Peyer's patch (tissue), 4 donors: ENCODE results near the gene AP4B1. TPM values are rescaled to one million over a fixed set of nuclear protein-coding genes. Genes with fewer than 3 reads are reported as not detected.
A peak's percentile ranks its signal among the peaks of the same experiment; 100 is the strongest.

ENCODE experiments used
- DNase-seq, 3 donors: peaks; one replicate each; pipeline ENCODE4 v3.0.0-alpha.2; 2017 to 2019
- H3K27ac ChIP-seq, 4 donors: fragments of 200-600 bp; sonication (generic); one replicate each; pipeline ENCODE4 v1.5.1; 2016 to 2019
- H3K27me3 ChIP-seq, 2 donors: fragments of 200-600 bp; sonication (generic); one replicate each; pipeline ENCODE4 v1.5.1; 2019
- H3K36me3 ChIP-seq, 3 donors: fragments of 200-600 bp; sonication (generic); one replicate each; pipeline ENCODE4 v1.5.1; 2016 to 2019
- H3K4me1 ChIP-seq, 4 donors: fragments of 200-600 bp; sonication (generic); one replicate each; pipeline ENCODE4 v1.5.1; 2016 to 2019
- H3K4me3 ChIP-seq, 4 donors: fragments of 200-600 bp; sonication (generic); 1 replicate in 3 of 4; 2 replicates in 1 of 4; pipeline ENCODE4 v1.5.1; 2016 to 2019; ENCODE audit warnings: mild to moderate bottlenecking in 1 of 4
- H3K9me3 ChIP-seq, 4 donors: fragments of 200-600 bp; sonication (generic); one replicate each; pipeline ENCODE4 v1.5.1; 2016 to 2019; ENCODE audit warnings: mild to moderate bottlenecking in 1 of 4
- CTCF ChIP-seq, 6 experiments: fragments of 450-650 bp in 4 of 6; fragments of 200-600 bp in 2 of 6; sonication (generic) in 1 of 6; IDR thresholded peaks; one replicate each; pipeline ENCODE4 v1.5.1; 2017 to 2019; ENCODE audit warnings: antibody characterized with exemption in 6 of 6, mild to moderate bottlenecking in 3 of 6, moderate library complexity in 1 of 6
- POLR2A ChIP-seq, 2 donors: fragments of 450-650 bp; IDR thresholded peaks; one replicate each; pipeline ENCODE4 v1.5.1; 2017; ENCODE audit warnings: antibody characterized with exemption in 2 of 2, mild to moderate bottlenecking in 2 of 2, moderate library complexity in 2 of 2
- total RNA-seq, 4 donors: library from RNA; depleted of rRNA; stranded (reverse); fragments of >200 nt; gene quantifications; one replicate each; pipeline ENCODE4 v1.1.0, GENCODE V29; 2016

AP4B1 gene
- total RNA-seq, 4 donors from 2014 or later = 20.8 to 45.8 (median 40.1) TPM

GRCh38 chr1:113886417-113887401, 17.9 kb downstream of the AP4B1 start:
- H3K36me3 ChIP-seq = peaks cover 0 to 4% (median 0%) of the 10 kb centered on the region in 3 donors
- TF ChIP-seq CTCF (IDR thresholded peaks at IDR 0.05) (no peak), POLR2A (IDR thresholded peaks at IDR 0.05) (no peak)
- no peaks in the 10 kb centered on the region for H3K4me1 ChIP-seq
- DNase-seq = peak in 1 of 3 donors; percentile 56
- H3K4me3 ChIP-seq = peak overlapping the region in 3 of 4 donors; percentile 20 to 60 (median 55)
- H3K9me3 ChIP-seq = no peaks in the 10 kb centered on the region
- peak overlapping the region in 3 of 4 donors; percentile 44 to 89 (median 85) for H3K27ac ChIP-seq
- H3K27me3 ChIP-seq = no peaks in the 10 kb centered on the region

DNA sequence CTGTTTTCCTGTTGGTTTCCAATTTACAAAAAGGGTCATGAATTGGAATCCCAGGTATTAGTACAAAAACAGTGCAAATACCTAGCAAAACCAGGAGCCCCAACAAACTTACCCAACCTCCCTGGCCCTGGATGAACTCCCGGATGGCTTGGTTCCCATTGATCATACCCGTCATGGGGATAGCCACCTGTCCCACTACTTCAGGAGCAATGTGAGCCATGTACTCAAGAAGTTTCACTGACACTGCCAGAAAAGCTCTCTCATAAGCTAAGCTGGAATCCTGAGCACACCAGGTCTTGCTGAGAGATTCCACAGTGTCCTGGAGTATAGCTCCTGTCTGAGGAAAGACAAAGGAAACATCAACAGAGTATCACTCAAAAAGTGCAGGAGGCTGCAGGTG, 22.9 kb downstream of the AP4B1 start:
- no peak overlapping the region for H3K4me3 ChIP-seq
- no peak for DNase-seq
- TF ChIP-seq CTCF (IDR thresholded peaks at IDR 0.05) (no peak), POLR2A (IDR thresholded peaks at IDR 0.05) (no peak)
- H3K27ac ChIP-seq = peak overlapping the region in 2 of 4 donors; percentile 54 to 59
- H3K9me3 ChIP-seq = no peaks in the 10 kb centered on the region
- peaks cover 0 to 12% (median 0%) of the 10 kb centered on the region in 4 donors for H3K4me1 ChIP-seq
- H3K27me3 ChIP-seq = no peaks in the 10 kb centered on the region
- peaks cover 0 to 4% (median 0%) of the 10 kb centered on the region in 3 donors for H3K36me3 ChIP-seq

- Histone ChIP-seq H3K4me1 (peaks cover 0 to 23% (median 0%) of the 10 kb centered on the region in 4 donors), H3K4me3 (no peak overlapping the region)
Measured at GRCh38 chr1:113879739-113880038, 24.9 kb downstream of the AP4B1 start.

DNA sequence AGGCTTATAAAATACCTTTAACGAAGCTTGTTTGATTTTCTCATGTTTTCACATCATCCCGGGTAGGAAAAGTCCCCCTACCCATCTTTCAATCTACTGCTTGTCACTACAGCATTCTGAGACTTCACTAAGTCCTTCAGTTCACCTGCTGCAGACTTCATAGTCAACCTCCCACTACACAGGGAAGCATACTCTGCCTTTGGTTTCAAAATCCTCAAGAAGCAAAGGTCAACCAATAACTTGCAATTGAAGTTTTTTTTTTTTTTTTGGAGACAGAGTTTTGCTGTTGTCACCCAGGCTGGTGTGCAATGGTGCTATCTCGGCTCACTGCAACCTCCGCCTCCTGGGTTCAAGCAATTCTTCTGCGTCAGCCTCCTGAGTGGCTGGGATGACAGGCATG, 28.4 kb downstream of the AP4B1 start:
- DNase-seq = no peak
- Histone ChIP-seq H3K27ac (peak overlapping the region in 3 of 4 donors; percentile 13 to 63 (median 42)), H3K27me3 (no peaks in the 10 kb centered on the region), H3K36me3 (no peaks in the 10 kb centered on the region), H3K9me3 (no peaks in the 10 kb centered on the region), H3K4me1 (peaks cover 0 to 19% (median 0%) of the 10 kb centered on the region in 4 donors), H3K4me3 (no peak overlapping the region)
- TF ChIP-seq POLR2A (IDR thresholded peaks at IDR 0.05) = no peak
- no peak for TF ChIP-seq CTCF (IDR thresholded peaks at IDR 0.05)

More at GRCh38 chr1:113879739-113880038, 24.9 kb downstream of the AP4B1 start:
- TF ChIP-seq CTCF (IDR thresholded peaks at IDR 0.05) (no peak), POLR2A (IDR thresholded peaks at IDR 0.05) (no peak)
- DNase-seq = no peak
- H3K36me3 ChIP-seq = no peaks in the 10 kb centered on the region
- H3K27me3 ChIP-seq = no peaks in the 10 kb centered on the region
- peak overlapping the region in 1 of 4 donors; percentile 47 for H3K27ac ChIP-seq
- H3K9me3 ChIP-seq = no peaks in the 10 kb centered on the region

GRCh38 chr1:113875714-113876113, 28.9 kb downstream of the AP4B1 start:
- H3K27ac ChIP-seq = peak overlapping the region in 3 of 4 donors; percentile 13 to 63 (median 42)
- H3K27me3 ChIP-seq = no peaks in the 10 kb centered on the region
- TF ChIP-seq POLR2A (IDR thresholded peaks at IDR 0.05) (no peak), CTCF (IDR thresholded peaks at IDR 0.05) (no peak)
- no peak overlapping the region for H3K4me3 ChIP-seq
- no peaks in the 10 kb centered on the region for H3K9me3 ChIP-seq
- DNase-seq = no peak
- no peaks in the 10 kb centered on the region for H3K36me3 ChIP-seq
- peaks cover 0 to 15% (median 0%) of the 10 kb centered on the region in 4 donors for H3K4me1 ChIP-seq
